ENCODE results near the gene CDC26.
A peak's percentile ranks its signal among the peaks of the same experiment; 100 is the strongest.

CDC26 gene

DNA sequence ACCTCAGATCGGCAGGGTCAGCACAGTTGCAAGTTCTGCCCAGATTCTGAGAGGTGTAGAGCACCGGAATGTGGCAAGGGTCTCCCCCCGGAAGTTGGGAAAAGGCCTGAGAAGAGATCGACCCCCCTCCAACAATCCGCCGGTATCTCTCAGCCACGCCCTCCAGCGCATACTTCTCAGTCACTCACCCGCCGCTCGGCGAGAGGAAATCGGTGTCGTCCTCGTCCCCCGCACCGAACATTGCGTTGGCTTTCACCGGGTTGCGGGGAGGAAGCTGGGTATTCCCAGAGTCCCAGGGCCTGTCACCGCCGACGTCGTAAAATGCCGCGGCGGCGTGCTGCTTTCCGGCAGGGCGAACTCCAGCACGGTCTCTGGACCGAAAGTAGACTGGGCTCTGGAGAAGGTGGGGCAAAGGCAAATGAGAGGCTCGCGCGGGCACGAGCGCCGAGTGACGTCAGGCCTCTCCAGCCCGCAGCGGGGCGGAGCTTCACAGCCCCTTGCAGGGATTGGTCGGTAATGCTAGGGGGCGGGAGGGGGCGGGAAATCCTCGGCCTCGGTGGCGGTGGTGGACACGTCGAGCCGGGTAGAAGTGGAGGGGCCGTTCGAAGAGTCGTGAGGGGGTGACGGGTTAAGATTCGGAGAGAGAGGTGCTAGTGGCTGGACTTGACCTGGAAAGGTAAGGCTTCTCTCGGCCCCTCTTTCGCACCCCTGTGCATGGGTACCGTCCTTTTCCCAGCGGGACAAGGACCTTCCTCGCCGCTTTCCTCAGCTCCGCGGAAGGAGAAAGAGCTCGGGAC lies 54.2 kb downstream of the CDC26 start, which contains the start of the genes FKBP15 and SLC31A1:
Gene FKBP15 (minus strand): TSS at position 275 of the 797 bp plus-strand sequence. CDS start 34 bp downstream, at position 241.
Gene SLC31A1 (plus strand): TSS at position 542 of the 797 bp plus-strand sequence. CDS start 34,605 bp downstream, outside the sequence.
- H3F3A ChIP-seq (ENCODE audit: insufficient read depth, low read length), result peaks cover 17% of the 10 kb centered on the region
- H2AFZ ChIP-seq (ENCODE audit: low read length), result peak within 1 kb of the TSS; percentile 93
- peak within 1 kb of the TSS; percentile 90 for H3K4me2 ChIP-seq (ENCODE audit: low read depth, low read length)
- peak; percentile 98 for DNase-seq
- peaks cover 30% of the 10 kb centered on the region for H3K4me1 ChIP-seq (ENCODE audit: low read length)
- peaks cover 57% of the 10 kb centered on the region for H3K79me2 ChIP-seq (ENCODE audit: low read length)
- H3K27me3 ChIP-seq (replicated peaks; ENCODE audit: insufficient read depth, low read length), result no peaks in the 10 kb centered on the region
- peak within 1 kb of the TSS; percentile 94 for H3K4me3 ChIP-seq (ENCODE audit: low read length)
- peak within 1 kb of the TSS; percentile 57; the same call in 1 of the 2 replicates for H3K27ac ChIP-seq (ENCODE audit: low read length)
- no peaks in the 10 kb centered on the region for H3K9me2 ChIP-seq (replicated peaks; ENCODE audit: insufficient read depth, low read length)
- no peak for TF ChIP-seq EZH2 (optimal IDR thresholded peaks at IDR 0.05; ENCODE audit: low read depth, low read length)
- TF ChIP-seq, protein P1, sequence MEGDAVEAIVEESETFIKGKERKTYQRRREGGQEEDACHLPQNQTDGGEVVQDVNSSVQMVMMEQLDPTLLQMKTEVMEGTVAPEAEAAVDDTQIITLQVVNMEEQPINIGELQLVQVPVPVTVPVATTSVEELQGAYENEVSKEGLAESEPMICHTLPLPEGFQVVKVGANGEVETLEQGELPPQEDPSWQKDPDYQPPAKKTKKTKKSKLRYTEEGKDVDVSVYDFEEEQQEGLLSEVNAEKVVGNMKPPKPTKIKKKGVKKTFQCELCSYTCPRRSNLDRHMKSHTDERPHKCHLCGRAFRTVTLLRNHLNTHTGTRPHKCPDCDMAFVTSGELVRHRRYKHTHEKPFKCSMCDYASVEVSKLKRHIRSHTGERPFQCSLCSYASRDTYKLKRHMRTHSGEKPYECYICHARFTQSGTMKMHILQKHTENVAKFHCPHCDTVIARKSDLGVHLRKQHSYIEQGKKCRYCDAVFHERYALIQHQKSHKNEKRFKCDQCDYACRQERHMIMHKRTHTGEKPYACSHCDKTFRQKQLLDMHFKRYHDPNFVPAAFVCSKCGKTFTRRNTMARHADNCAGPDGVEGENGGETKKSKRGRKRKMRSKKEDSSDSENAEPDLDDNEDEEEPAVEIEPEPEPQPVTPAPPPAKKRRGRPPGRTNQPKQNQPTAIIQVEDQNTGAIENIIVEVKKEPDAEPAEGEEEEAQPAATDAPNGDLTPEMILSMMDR (IDR thresholded peaks at IDR 0.05; ENCODE audit: low read length), result no peak
- no peak for TF ChIP-seq EZH2phosphoT487 (IDR thresholded peaks at IDR 0.05; ENCODE audit: low read length)
- H3K9me3 ChIP-seq (replicated peaks; ENCODE audit: insufficient read depth, low read length), result no peaks in the 10 kb centered on the region
- no peaks in the 10 kb centered on the region for H4K20me1 ChIP-seq (ENCODE audit: insufficient read depth, low read length)
- peak within 1 kb of the TSS; percentile 78 for H3K9ac ChIP-seq (ENCODE audit: low read length)
- no peaks in the 10 kb centered on the region for H3K36me3 ChIP-seq (replicated peaks; ENCODE audit: insufficient read depth, low read length)

DNA sequence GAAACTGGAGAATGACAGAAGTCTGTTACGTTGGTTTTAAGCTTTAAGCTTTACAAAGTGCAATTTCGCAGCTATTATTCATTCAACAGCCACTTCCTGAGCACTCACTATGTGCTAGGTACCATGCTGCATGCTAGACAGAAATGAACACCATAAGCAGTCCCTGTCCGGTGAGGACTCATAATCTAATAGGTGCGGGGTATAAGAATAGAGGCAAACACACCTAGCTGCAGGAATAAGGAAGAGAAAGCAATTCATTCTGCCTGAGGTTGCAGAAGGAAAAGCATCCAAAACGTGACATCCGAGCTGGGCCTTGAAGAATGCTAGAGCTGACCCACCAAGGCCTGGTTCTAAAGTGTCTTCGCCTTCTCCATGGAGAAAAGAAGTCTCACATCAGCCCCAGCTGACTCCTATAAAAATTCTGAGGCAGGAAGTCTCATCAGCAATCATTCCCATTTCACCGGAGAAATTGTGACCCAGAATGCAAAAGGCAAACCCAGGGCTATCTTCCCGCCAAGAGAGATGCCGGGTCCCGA lies 54.8 kb downstream of the CDC26 start:
- Histone ChIP-seq H3K36me3 (replicated peaks; ENCODE audit: insufficient read depth, low read length) (no peaks in the 10 kb centered on the region), H3K27ac (ENCODE audit: low read length) (peak overlapping the region; percentile 57; the same call in 1 of the 2 replicates), H3K4me2 (ENCODE audit: low read depth, low read length) (peak overlapping the region; percentile 88), H3K4me1 (ENCODE audit: low read length) (peaks cover 30% of the 10 kb centered on the region), H4K20me1 (ENCODE audit: insufficient read depth, low read length) (no peaks in the 10 kb centered on the region), H3K79me2 (ENCODE audit: low read length) (peaks cover 63% of the 10 kb centered on the region), H3K9me2 (replicated peaks; ENCODE audit: insufficient read depth, low read length) (no peaks in the 10 kb centered on the region), H2AFZ (ENCODE audit: low read length) (peak overlapping the region; percentile 62), H3K4me3 (ENCODE audit: low read length) (peak overlapping the region; percentile 78), H3K9me3 (replicated peaks; ENCODE audit: insufficient read depth, low read length) (no peaks in the 10 kb centered on the region), H3F3A (ENCODE audit: insufficient read depth, low read length) (peaks cover 17% of the 10 kb centered on the region), H3K9ac (ENCODE audit: low read length) (peak overlapping the region; percentile 74), H3K27me3 (replicated peaks; ENCODE audit: insufficient read depth, low read length) (no peaks in the 10 kb centered on the region)
- TF ChIP-seq, protein P1 (IDR thresholded peaks at IDR 0.05; ENCODE audit: low read length), result no peak
- TF ChIP-seq EZH2phosphoT487 (IDR thresholded peaks at IDR 0.05; ENCODE audit: low read length), result no peak
- no peak for TF ChIP-seq EZH2 (optimal IDR thresholded peaks at IDR 0.05; ENCODE audit: low read depth, low read length)
- DNase-seq, result peak; percentile 24

DNA sequence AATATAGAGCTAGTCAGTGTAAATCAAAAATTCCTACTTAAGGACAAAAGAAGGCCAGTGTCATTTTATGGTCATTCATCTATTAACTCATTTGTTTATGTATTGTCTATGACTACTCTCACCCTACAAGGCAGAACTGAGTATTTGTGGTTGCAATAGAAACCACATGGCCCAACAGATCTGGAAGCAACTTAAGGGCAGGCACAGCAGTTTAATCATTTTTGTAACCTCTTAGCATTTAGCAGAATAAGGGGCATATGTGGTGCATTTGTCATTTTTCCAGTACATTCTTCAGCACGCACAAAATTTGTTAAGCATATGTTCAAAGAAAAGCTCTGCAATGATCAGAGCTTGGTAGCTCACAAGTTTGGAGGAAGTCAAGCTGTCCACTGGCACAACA lies 55.4 kb downstream of the CDC26 start:
- TF ChIP-seq, protein P1 (IDR thresholded peaks at IDR 0.05; ENCODE audit: low read length), result no peak
- no peak for TF ChIP-seq EZH2phosphoT487 (IDR thresholded peaks at IDR 0.05; ENCODE audit: low read length)
- no peak for TF ChIP-seq EZH2 (optimal IDR thresholded peaks at IDR 0.05; ENCODE audit: low read depth, low read length)
- Histone ChIP-seq H2AFZ (ENCODE audit: low read length) (no peak overlapping the region), H3K4me1 (ENCODE audit: low read length) (peaks cover 30% of the 10 kb centered on the region), H3K9me3 (replicated peaks; ENCODE audit: insufficient read depth, low read length) (no peaks in the 10 kb centered on the region), H3K4me2 (ENCODE audit: low read depth, low read length) (peak overlapping the region; percentile 88), H3F3A (ENCODE audit: insufficient read depth, low read length) (peaks cover 17% of the 10 kb centered on the region), H3K79me2 (ENCODE audit: low read length) (peaks cover 66% of the 10 kb centered on the region), H3K9me2 (replicated peaks; ENCODE audit: insufficient read depth, low read length) (no peaks in the 10 kb centered on the region), H3K36me3 (replicated peaks; ENCODE audit: insufficient read depth, low read length) (no peaks in the 10 kb centered on the region), H3K27me3 (replicated peaks; ENCODE audit: insufficient read depth, low read length) (no peaks in the 10 kb centered on the region), H3K9ac (ENCODE audit: low read length) (peak overlapping the region; percentile 74; the same call in 1 of the 2 replicates), H3K27ac (ENCODE audit: low read length) (peak overlapping the region; percentile 57; the same call in 1 of the 2 replicates), H3K4me3 (ENCODE audit: low read length) (peak overlapping the region; percentile 78), H4K20me1 (ENCODE audit: insufficient read depth, low read length) (no peaks in the 10 kb centered on the region)
- peak; percentile 55 for DNase-seq
